Uterus (tissue), 4 donors: Measurements from ENCODE around the gene NKD2. TPM values are rescaled to one million over a fixed set of nuclear protein-coding genes. Genes with fewer than 3 reads are reported as not detected.

Source experiments
- DNase-seq, 2 donors: peaks; one replicate each; pipeline ENCODE4 v3.0.0-alpha.2; 2019 to 2020
- H3K27ac ChIP-seq, 2 donors: fragments of 200-600 bp; sonication (generic); 1 replicate in 1 of 2; 2 replicates in 1 of 2; pipeline ENCODE4 v1.5.1; 2016 to 2018
- H3K27me3 ChIP-seq, 2 donors: fragments of 200-600 bp; sonication (generic); one replicate each; pipeline ENCODE4 v1.5.1; 2018 to 2019; ENCODE audit warnings: control low read depth in 1 of 2
- H3K36me3 ChIP-seq, 2 donors: fragments of 200-600 bp; sonication (generic); one replicate each; pipeline ENCODE4 v1.5.1; 2019; ENCODE audit warnings: control low read depth in 1 of 2
- H3K4me1 ChIP-seq, 2 donors: fragments of 200-600 bp; sonication (generic); one replicate each; pipeline ENCODE4 v1.5.1; 2018 to 2019; ENCODE audit warnings: control low read depth in 1 of 2
- H3K4me3 ChIP-seq, 2 donors: fragments of 200-600 bp; sonication (generic); 1 replicate in 1 of 2; 2 replicates in 1 of 2; pipeline ENCODE4 v1.5.1; 2018 to 2019; ENCODE audit warnings: mild to moderate bottlenecking in 1 of 2
- H3K9me3 ChIP-seq, 2 donors: fragments of 200-600 bp; sonication (generic); one replicate each; pipeline ENCODE4 v1.5.1; 2019; ENCODE audit warnings: control low read depth in 1 of 2
- CTCF ChIP-seq, 4 experiments: fragments of 200-600 bp in 2 of 4; fragments of 450-650 bp in 2 of 4; sonication (generic) in 2 of 4; IDR thresholded peaks; one replicate each; pipeline ENCODE4 v1.5.1; 2016 to 2019; ENCODE audit warnings: antibody characterized with exemption in 4 of 4, mild to moderate bottlenecking in 2 of 4, moderate library complexity in 1 of 4
- POLR2A ChIP-seq, 2 donors: fragments of 450-650 bp; IDR thresholded peaks; one replicate each; pipeline ENCODE4 v1.6.1; 2016; ENCODE audit warnings: antibody characterized with exemption in 2 of 2, mild to moderate bottlenecking in 1 of 2, moderate library complexity in 1 of 2
- intact Hi-C: fragments of 100-400 bp; cut with DNase I; formaldehyde crosslinking; loops from one replicate; pipeline ENCODE4 v1.15.1; 2023; ENCODE audit warnings: low total_unique reads
- total RNA-seq, 4 donors: library from RNA; depleted of rRNA in 3 of 4; stranded (reverse); fragments of >200 nt in 3 of 4; gene quantifications; one replicate each; pipeline versions ENCODE4 v1.1.0 to v1.2.4, GENCODE V29; 2014 to 2023
- donor health status: DM: yes; HTN: yes; CAD: no.

NKD2 gene
- total RNA-seq, 4 donors from 2014 or later: 2.5 to 11.1 TPM; not detected in 2

GRCh38 chr5:1074226-1074625, 65.6 kb downstream of the NKD2 start:
- H3K27ac ChIP-seq: no peak overlapping the region
- H3K36me3 ChIP-seq: no peaks in the 10 kb centered on the region
- no peaks in the 10 kb centered on the region for H3K4me1 ChIP-seq
- no peak for DNase-seq
- intact Hi-C loops: no loop called here
- no peaks in the 10 kb centered on the region for H3K27me3 ChIP-seq
- no peak for TF ChIP-seq POLR2A (IDR thresholded peaks at IDR 0.05)
- TF ChIP-seq CTCF (IDR thresholded peaks at IDR 0.05): no peak
- H3K4me3 ChIP-seq: no peak overlapping the region
- H3K9me3 ChIP-seq: no peaks in the 10 kb centered on the region

- no peak overlapping the region for H3K27ac ChIP-seq
- TF ChIP-seq CTCF (IDR thresholded peaks at IDR 0.05) (no peak), POLR2A (IDR thresholded peaks at IDR 0.05) (no peak)
- intact Hi-C loops: no loop called here
- DNase-seq: no peak
- H3K4me1 ChIP-seq: no peaks in the 10 kb centered on the region
- no peaks in the 10 kb centered on the region for H3K36me3 ChIP-seq
- no peaks in the 10 kb centered on the region for H3K27me3 ChIP-seq
- H3K4me3 ChIP-seq: no peak overlapping the region
- H3K9me3 ChIP-seq: no peaks in the 10 kb centered on the region
Measured at GRCh38 chr5:1074816-1075554, 66.4 kb downstream of the NKD2 start.

- H3K9me3 ChIP-seq: no peaks in the 10 kb centered on the region
- intact Hi-C loops: no loop called here
- H3K36me3 ChIP-seq: no peaks in the 10 kb centered on the region
- TF ChIP-seq POLR2A (IDR thresholded peaks at IDR 0.05): no peak
- TF ChIP-seq CTCF (IDR thresholded peaks at IDR 0.05): no peak
- H3K27me3 ChIP-seq: no peaks in the 10 kb centered on the region
- H3K4me1 ChIP-seq: no peaks in the 10 kb centered on the region
- H3K27ac ChIP-seq: no peak overlapping the region
- H3K4me3 ChIP-seq: no peak overlapping the region
- no peak for DNase-seq
Measured at GRCh38 chr5:1075555-1075881, 66.9 kb downstream of the NKD2 start.

- Histone ChIP-seq H3K27me3 (no peaks in the 10 kb centered on the region), H3K4me3 (no peak overlapping the region), H3K36me3 (no peaks in the 10 kb centered on the region), H3K27ac (no peak overlapping the region), H3K9me3 (no peaks in the 10 kb centered on the region), H3K4me1 (no peaks in the 10 kb centered on the region)
- TF ChIP-seq CTCF (IDR thresholded peaks at IDR 0.05) (no peak), POLR2A (IDR thresholded peaks at IDR 0.05) (no peak)
- DNase-seq: no peak
- intact Hi-C loops: no loop called here
Measured at GRCh38 chr5:1075931-1076330, 67.3 kb downstream of the NKD2 start.

GRCh38 chr5:1076406-1076805, 67.8 kb downstream of the NKD2 start:
- no peaks in the 10 kb centered on the region for H3K27me3 ChIP-seq
- H3K36me3 ChIP-seq: no peaks in the 10 kb centered on the region
- no peaks in the 10 kb centered on the region for H3K9me3 ChIP-seq
- intact Hi-C loops: no loop called here
- no peak overlapping the region for H3K27ac ChIP-seq
- no peak overlapping the region for H3K4me3 ChIP-seq
- no peak for DNase-seq
- TF ChIP-seq CTCF (IDR thresholded peaks at IDR 0.05) (no peak), POLR2A (IDR thresholded peaks at IDR 0.05) (no peak)
- no peaks in the 10 kb centered on the region for H3K4me1 ChIP-seq
